ENCODE measurements around the gene SEC23A.
"Not testable (repeated sequence)": the region's sequence is repeated elsewhere in the genome, so short reads cannot be mapped to it uniquely, and the experiment has no call there.

The SEC23A gene

GRCh38 chr14:39025810-39026627 lies 77.0 kb downstream of the SEC23A start:
- DNase-seq: no peak

- DNase-seq: no peak
Observed at GRCh38 chr14:39025250-39025809, 77.7 kb downstream of the SEC23A start.

- no peak for DNase-seq
Observed at GRCh38 chr14:39023939-39024871, 78.8 kb downstream of the SEC23A start.

GRCh38 chr14:39017096-39018016 lies 85.7 kb downstream of the SEC23A start:
- DNase-seq: not testable (repeated sequence)

GRCh38 chr14:39016733-39017095 lies 86.3 kb downstream of the SEC23A start:
- no peak for DNase-seq

- DNase-seq: no peak
Observed at GRCh38 chr14:39015964-39016577, 87.0 kb downstream of the SEC23A start.

GRCh38 chr14:39015360-39015961 lies 87.6 kb downstream of the SEC23A start:
- DNase-seq: no peak

- DNase-seq: no peak
Observed at GRCh38 chr14:39014460-39014859, 88.6 kb downstream of the SEC23A start.

GRCh38 chr14:39008965-39009364 lies 94.1 kb downstream of the SEC23A start:
- DNase-seq: not testable (repeated sequence)

- DNase-seq: no peak
Observed at GRCh38 chr14:39006721-39007410, 96.2 kb downstream of the SEC23A start.

- DNase-seq: no peak
Observed at GRCh38 chr14:39005044-39005880, 97.8 kb downstream of the SEC23A start.

GRCh38 chr14:38999949-39000348 lies 103.1 kb downstream of the SEC23A start:
- no peak for DNase-seq

GRCh38 chr14:38994731-38995130 lies 108.3 kb downstream of the SEC23A start:
- no peak for DNase-seq

- DNase-seq: no peak
Observed at GRCh38 chr14:38993981-38994380, 109.1 kb downstream of the SEC23A start.

- no peak for DNase-seq
Observed at GRCh38 chr14:38992067-38992844, 110.8 kb downstream of the SEC23A start.

GRCh38 chr14:38991299-38991698 lies 111.7 kb downstream of the SEC23A start:
- no peak for DNase-seq

- no peak for DNase-seq
Observed at GRCh38 chr14:38989922-38990546, 113.0 kb downstream of the SEC23A start.

GRCh38 chr14:38987781-38988180 lies 115.3 kb downstream of the SEC23A start:
- no peak for DNase-seq

- no peak for DNase-seq
Observed at GRCh38 chr14:38982837-38983236, 120.2 kb downstream of the SEC23A start.
